ENCODE data around the gene TRIM43.
"Not testable (repeated sequence)": the region's sequence is repeated elsewhere in the genome, so short reads cannot be mapped to it uniquely, and the experiment has no call there.

Gene TRIM43

DNA sequence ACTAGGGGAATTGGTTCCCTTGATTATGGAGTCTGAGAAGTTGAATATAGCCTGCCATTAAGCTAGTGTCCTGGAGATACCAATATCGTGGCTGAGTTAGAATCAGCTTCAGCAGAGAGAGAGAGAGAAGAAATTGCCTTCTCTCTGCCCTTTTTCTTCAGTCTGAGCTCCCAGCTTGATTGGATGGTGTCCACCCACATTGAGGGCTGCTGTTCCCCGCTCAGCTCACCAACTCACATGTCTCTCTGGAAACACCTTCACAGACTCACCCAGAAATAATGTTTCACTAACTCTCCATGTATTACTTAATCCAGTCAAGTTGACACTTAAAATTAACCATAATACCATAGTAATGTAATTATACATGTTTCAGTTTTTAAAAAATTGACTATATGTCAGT, 17.9 kb upstream of the TRIM43 start:
- no peak for ATAC-seq (ENCODE audit: insufficient read depth, low read depth)
- Histone ChIP-seq H3K27me3 (ENCODE audit: insufficient read depth, low read length, poor library complexity) (peaks cover 28% of the 10 kb centered on the region), H3K9me3 (ENCODE audit: insufficient read depth, low read length, severe bottlenecking) (no peaks in the 10 kb centered on the region)

DNA sequence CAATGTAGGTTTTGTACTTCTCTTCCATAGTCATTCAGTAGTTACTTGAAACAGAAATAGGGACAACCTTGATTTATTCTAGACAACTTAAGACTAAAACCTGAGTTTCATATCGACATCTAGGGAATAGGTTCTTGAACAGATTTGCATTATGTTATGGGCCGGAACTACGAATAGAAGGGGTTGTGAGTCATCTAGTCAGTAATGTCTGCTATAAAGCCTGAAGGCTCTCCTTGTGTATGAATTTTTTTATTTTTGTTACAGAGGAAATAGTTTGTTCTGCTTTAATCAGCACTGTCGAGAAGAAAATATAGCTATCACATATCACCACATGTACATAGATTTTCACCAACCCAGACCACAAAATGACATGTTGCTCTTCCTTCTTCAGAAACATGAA, 17.3 kb upstream of the TRIM43 start:
- Histone ChIP-seq H3K27me3 (ENCODE audit: insufficient read depth, low read length, poor library complexity) (peaks cover 26% of the 10 kb centered on the region), H3K36me3 (ENCODE audit: insufficient read depth, low read length) (no peaks in the 10 kb centered on the region), H2AFZ (ENCODE audit: low read depth, low read length) (no peak overlapping the region), H3K79me2 (ENCODE audit: insufficient read depth, low read length) (no peaks in the 10 kb centered on the region), H3K4me2 (ENCODE audit: insufficient read depth, low read length) (no peak overlapping the region), H3K9ac (ENCODE audit: low read depth, low read length) (no peak overlapping the region), H3K4me1 (ENCODE audit: insufficient read depth, low read length) (no peaks in the 10 kb centered on the region), H4K20me1 (ENCODE audit: insufficient read depth, low read length) (no peaks in the 10 kb centered on the region), H3K9me3 (ENCODE audit: insufficient read depth, low read length, severe bottlenecking) (no peaks in the 10 kb centered on the region), H3K27ac (ENCODE audit: low read length) (no peak overlapping the region), H3K4me3 (ENCODE audit: low read depth in 1 of 2, low read length in 2 of 2) (no peak overlapping the region)
- TF ChIP-seq EZH2 (IDR thresholded peaks at IDR 0.05; ENCODE audit: borderline replicate concordance, low read depth, low read length, severe bottlenecking) = no peak
- TF ChIP-seq, protein P1, sequence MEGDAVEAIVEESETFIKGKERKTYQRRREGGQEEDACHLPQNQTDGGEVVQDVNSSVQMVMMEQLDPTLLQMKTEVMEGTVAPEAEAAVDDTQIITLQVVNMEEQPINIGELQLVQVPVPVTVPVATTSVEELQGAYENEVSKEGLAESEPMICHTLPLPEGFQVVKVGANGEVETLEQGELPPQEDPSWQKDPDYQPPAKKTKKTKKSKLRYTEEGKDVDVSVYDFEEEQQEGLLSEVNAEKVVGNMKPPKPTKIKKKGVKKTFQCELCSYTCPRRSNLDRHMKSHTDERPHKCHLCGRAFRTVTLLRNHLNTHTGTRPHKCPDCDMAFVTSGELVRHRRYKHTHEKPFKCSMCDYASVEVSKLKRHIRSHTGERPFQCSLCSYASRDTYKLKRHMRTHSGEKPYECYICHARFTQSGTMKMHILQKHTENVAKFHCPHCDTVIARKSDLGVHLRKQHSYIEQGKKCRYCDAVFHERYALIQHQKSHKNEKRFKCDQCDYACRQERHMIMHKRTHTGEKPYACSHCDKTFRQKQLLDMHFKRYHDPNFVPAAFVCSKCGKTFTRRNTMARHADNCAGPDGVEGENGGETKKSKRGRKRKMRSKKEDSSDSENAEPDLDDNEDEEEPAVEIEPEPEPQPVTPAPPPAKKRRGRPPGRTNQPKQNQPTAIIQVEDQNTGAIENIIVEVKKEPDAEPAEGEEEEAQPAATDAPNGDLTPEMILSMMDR (IDR thresholded peaks at IDR 0.05; ENCODE audit: borderline replicate concordance, extremely low read depth, low read length, poor library complexity, severe bottlenecking) = no peak
- DNase-seq = no peak
- no peak for ATAC-seq (ENCODE audit: insufficient read depth, low read depth)

More for the DNA sequence above, 17.9 kb upstream of the TRIM43 start:
- H4K20me1 ChIP-seq (ENCODE audit: insufficient read depth, low read length) = no peaks in the 10 kb centered on the region
- no peak overlapping the region for H3K9ac ChIP-seq (ENCODE audit: low read depth, low read length)
- no peak overlapping the region for H3K4me3 ChIP-seq (ENCODE audit: low read depth in 1 of 2, low read length in 2 of 2)
- DNase-seq = no peak
- no peak overlapping the region for H3K27ac ChIP-seq (ENCODE audit: low read length)
- no peaks in the 10 kb centered on the region for H3K79me2 ChIP-seq (ENCODE audit: insufficient read depth, low read length)
- no peak overlapping the region for H2AFZ ChIP-seq (ENCODE audit: low read depth, low read length)
- H3K4me2 ChIP-seq (ENCODE audit: insufficient read depth, low read length) = no peak overlapping the region
- no peaks in the 10 kb centered on the region for H3K36me3 ChIP-seq (ENCODE audit: insufficient read depth, low read length)
- TF ChIP-seq, protein P1 (IDR thresholded peaks at IDR 0.05; ENCODE audit: borderline replicate concordance, extremely low read depth, low read length, poor library complexity, severe bottlenecking) = no peak
- no peak for TF ChIP-seq EZH2 (IDR thresholded peaks at IDR 0.05; ENCODE audit: borderline replicate concordance, low read depth, low read length, severe bottlenecking)
- no peaks in the 10 kb centered on the region for H3K4me1 ChIP-seq (ENCODE audit: insufficient read depth, low read length)

DNA sequence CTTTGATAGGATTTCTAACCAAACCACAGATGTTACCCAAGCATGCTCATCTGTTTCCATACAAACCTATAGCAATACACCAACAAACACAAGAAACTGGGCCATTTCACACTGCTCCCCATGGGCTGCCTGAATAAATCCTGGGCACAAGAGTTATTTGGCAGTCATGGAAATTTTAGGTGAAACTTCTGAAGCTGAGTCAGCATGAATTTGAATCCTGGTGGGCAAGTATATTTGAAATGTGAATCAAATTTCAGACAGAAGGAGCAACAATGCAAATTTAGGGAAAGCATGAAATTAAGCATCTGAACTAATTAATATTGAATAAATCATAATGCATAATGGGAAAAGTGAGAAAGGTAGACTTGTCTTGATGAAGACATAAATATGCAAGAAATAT, 15.9 kb upstream of the TRIM43 start:
- no peaks in the 10 kb centered on the region for H3K9me3 ChIP-seq (ENCODE audit: insufficient read depth, low read length, severe bottlenecking)
- peaks cover 19% of the 10 kb centered on the region for H3K27me3 ChIP-seq (ENCODE audit: insufficient read depth, low read length, poor library complexity)
- TF ChIP-seq, protein P1 (IDR thresholded peaks at IDR 0.05; ENCODE audit: borderline replicate concordance, extremely low read depth, low read length, poor library complexity, severe bottlenecking) = no peak
- no peak for TF ChIP-seq EZH2 (IDR thresholded peaks at IDR 0.05; ENCODE audit: borderline replicate concordance, low read depth, low read length, severe bottlenecking)
- no peak overlapping the region for H3K4me2 ChIP-seq (ENCODE audit: insufficient read depth, low read length)
- no peak for DNase-seq
- no peaks in the 10 kb centered on the region for H4K20me1 ChIP-seq (ENCODE audit: insufficient read depth, low read length)
- H2AFZ ChIP-seq (ENCODE audit: low read depth, low read length) = no peak overlapping the region
- no peaks in the 10 kb centered on the region for H3K36me3 ChIP-seq (ENCODE audit: insufficient read depth, low read length)
- H3K4me1 ChIP-seq (ENCODE audit: insufficient read depth, low read length) = no peaks in the 10 kb centered on the region
- no peak overlapping the region for H3K4me3 ChIP-seq (ENCODE audit: low read depth in 1 of 2, low read length in 2 of 2)
- H3K79me2 ChIP-seq (ENCODE audit: insufficient read depth, low read length) = no peaks in the 10 kb centered on the region
- no peak overlapping the region for H3K27ac ChIP-seq (ENCODE audit: low read length)
- no peak for ATAC-seq (ENCODE audit: insufficient read depth, low read depth)
- H3K9ac ChIP-seq (ENCODE audit: low read depth, low read length) = no peak overlapping the region

- Histone ChIP-seq H3K9me3 (ENCODE audit: insufficient read depth, low read length, severe bottlenecking) (no peaks in the 10 kb centered on the region), H3K9ac (ENCODE audit: low read depth, low read length) (no peak overlapping the region), H2AFZ (ENCODE audit: low read depth, low read length) (no peak overlapping the region), H3K36me3 (ENCODE audit: insufficient read depth, low read length) (no peaks in the 10 kb centered on the region), H3K27ac (ENCODE audit: low read length) (no peak overlapping the region), H3K4me2 (ENCODE audit: insufficient read depth, low read length) (no peak overlapping the region), H3K4me1 (ENCODE audit: insufficient read depth, low read length) (no peaks in the 10 kb centered on the region), H4K20me1 (ENCODE audit: insufficient read depth, low read length) (no peaks in the 10 kb centered on the region), H3K79me2 (ENCODE audit: insufficient read depth, low read length) (no peaks in the 10 kb centered on the region), H3K27me3 (ENCODE audit: insufficient read depth, low read length, poor library complexity) (peaks cover 13% of the 10 kb centered on the region), H3K4me3 (ENCODE audit: low read depth in 1 of 2, low read length in 2 of 2) (no peak overlapping the region)
- ATAC-seq (ENCODE audit: insufficient read depth, low read depth) (no peak), DNase-seq (no peak)
- no peak for TF ChIP-seq EZH2 (IDR thresholded peaks at IDR 0.05; ENCODE audit: borderline replicate concordance, low read depth, low read length, severe bottlenecking)
- TF ChIP-seq, protein P1 (IDR thresholded peaks at IDR 0.05; ENCODE audit: borderline replicate concordance, extremely low read depth, low read length, poor library complexity, severe bottlenecking) = no peak
Measured at GRCh38 chr2:95578539-95578938, 13.3 kb upstream of the TRIM43 start.

DNA sequence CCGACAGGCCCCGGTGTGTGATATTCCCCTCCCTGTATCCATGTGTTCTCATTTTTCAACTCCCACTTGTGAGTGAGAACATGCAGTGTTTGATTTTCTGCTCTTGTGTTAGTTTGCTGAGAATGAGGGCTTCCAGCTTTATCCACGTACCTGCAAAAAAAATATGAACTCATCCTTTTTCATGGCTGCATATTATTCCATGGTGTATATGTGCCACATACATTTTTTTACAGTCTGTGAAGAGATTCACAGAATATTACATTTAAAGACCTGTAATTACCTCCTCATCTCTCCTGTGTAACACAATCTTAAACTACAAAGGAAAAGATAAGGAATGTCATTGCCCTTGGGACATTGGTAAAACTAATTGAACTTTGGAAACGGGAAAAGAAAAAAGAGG, 8.3 kb upstream of the TRIM43 start:
- not testable (repeated sequence) for ATAC-seq (ENCODE audit: insufficient read depth, low read depth); H3K4me2 ChIP-seq (ENCODE audit: insufficient read depth, low read length); H3K27me3 ChIP-seq (ENCODE audit: insufficient read depth, low read length, poor library complexity); H3K27ac ChIP-seq (ENCODE audit: low read length); H3K79me2 ChIP-seq (ENCODE audit: insufficient read depth, low read length); H4K20me1 ChIP-seq (ENCODE audit: insufficient read depth, low read length); H3K36me3 ChIP-seq (ENCODE audit: insufficient read depth, low read length); H3K9me3 ChIP-seq (ENCODE audit: insufficient read depth, low read length, severe bottlenecking); H3K4me1 ChIP-seq (ENCODE audit: insufficient read depth, low read length); H3K4me3 ChIP-seq (ENCODE audit: low read depth in 1 of 2, low read length in 2 of 2); H3K9ac ChIP-seq (ENCODE audit: low read depth, low read length); H2AFZ ChIP-seq (ENCODE audit: low read depth, low read length); DNase-seq
